ENCODE measurements around the gene RABGEF1. TPM values are rescaled to one million over a fixed set of nuclear protein-coding genes. Genes with fewer than 3 reads are reported as not detected.
A peak's percentile ranks its signal among the peaks of the same experiment; 100 is the strongest.

Gene RABGEF1
- total RNA-seq, 5 donors from 2014 or later (not counting 1 experiment from before 2014, with no cell fraction given) = 18.2 to 22.6 (median 20.9) TPM

DNA sequence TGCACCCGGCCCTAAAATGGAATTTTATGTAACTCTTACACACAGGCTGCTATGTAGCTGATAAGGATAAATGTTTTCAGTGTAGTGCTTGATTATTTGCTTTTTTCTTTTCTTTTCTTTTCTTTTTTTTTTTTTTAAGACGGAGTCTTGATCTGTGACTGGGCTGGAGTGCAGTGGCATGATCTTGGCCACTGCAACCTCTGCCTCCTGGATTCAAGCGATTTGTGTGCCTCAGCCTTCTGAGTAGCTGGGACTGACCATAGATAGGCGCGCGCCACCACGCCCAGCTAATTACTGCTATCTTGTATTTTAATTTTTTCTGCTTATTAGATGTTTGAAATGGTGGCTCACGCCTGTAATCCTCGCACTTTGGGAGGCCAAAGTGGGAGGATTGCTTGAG lies 3.4 kb downstream of the RABGEF1 start:
- Histone ChIP-seq H3K4me1 (ENCODE audit: control insufficient read depth in 1 of 2, extremely low read depth in 1 of 2, insufficient read depth in 2 of 2, low read length in 2 of 2) (peaks cover 6 to 27% of the 10 kb centered on the region in 2 experiments), H3K27me3 (replicated peaks in 1 of 2; ENCODE audit: control insufficient read depth in 2 of 2, extremely low read depth in 1 of 2, insufficient read depth in 2 of 2, low read length in 1 of 2) (no peaks in the 10 kb centered on the region), H3K4me3 (ENCODE audit: control insufficient read depth in 1 of 2, extremely low read depth in 1 of 2, low read length in 1 of 2) (no peak overlapping the region), H3K36me3 (ENCODE audit: control insufficient read depth in 2 of 2, extremely low read depth in 1 of 2, insufficient read depth in 1 of 2, low read length in 1 of 2) (no peaks in the 10 kb centered on the region), H3K9me3 (no peaks in the 10 kb centered on the region), H3K27ac (ENCODE audit: low read length) (no peak overlapping the region)
- DNase-seq (no peak), ATAC-seq (replicated peaks in 1 of 4) (no peak)
- WGBS (ENCODE audit: insufficient coverage) = no CpG with 5 or more reads among the region's 9 CpGs
- H3K27me3 Mint-ChIP-seq = no peaks in the 10 kb centered on the region
- H3K27ac Mint-ChIP-seq = no peak overlapping the region
- peaks cover 26 to 58% (median 52%) of the 10 kb centered on the region in 3 donors for H3K4me1 Mint-ChIP-seq
- peaks cover 5% of the 10 kb centered on the region for H3K36me3 Mint-ChIP-seq
- peak overlapping the region in 2 of 3 donors; percentile 8 to 9 for H3K4me3 Mint-ChIP-seq
- ChIA-PET CTCF (no interaction called here), POLR2A (interaction anchor here in 1 of 2 donors (0.7 kb wide), 2 partner anchors 14 to 32 kb away, joined by 7 to 9 read pairs; no protein-coding TSS in a partner anchor)
- H3K9me3 Mint-ChIP-seq = no peaks in the 10 kb centered on the region

DNA sequence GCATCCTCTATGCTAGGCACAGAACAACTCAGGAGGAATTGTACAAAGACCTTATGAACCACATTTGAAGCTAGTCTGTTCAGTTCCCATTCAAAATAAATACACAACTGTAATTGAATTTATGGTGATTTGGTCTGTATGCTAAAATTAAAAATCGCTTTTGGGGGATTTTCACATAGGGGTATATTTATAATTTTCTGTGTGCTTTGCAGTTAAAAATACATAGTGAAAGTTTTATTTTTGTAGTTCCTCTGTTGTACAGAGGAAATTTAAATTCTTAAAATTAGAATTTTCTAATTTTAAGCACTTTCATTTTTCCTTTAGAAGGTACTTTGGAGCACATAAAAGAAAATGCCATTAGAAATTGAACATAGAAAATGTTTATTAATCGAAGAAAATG lies 6.9 kb downstream of the RABGEF1 start:
- H3K27ac ChIP-seq (ENCODE audit: low read length) = no peak overlapping the region
- no peaks in the 10 kb centered on the region for H3K9me3 Mint-ChIP-seq
- no peaks in the 10 kb centered on the region for H3K27me3 Mint-ChIP-seq
- H3K27me3 ChIP-seq (replicated peaks in 1 of 2; ENCODE audit: control insufficient read depth in 2 of 2, extremely low read depth in 1 of 2, insufficient read depth in 2 of 2, low read length in 1 of 2) = no peaks in the 10 kb centered on the region
- ATAC-seq (replicated peaks in 1 of 4) = no peak
- no peak overlapping the region for H3K4me3 ChIP-seq (ENCODE audit: control insufficient read depth in 1 of 2, extremely low read depth in 1 of 2, low read length in 1 of 2)
- H3K9me3 ChIP-seq = no peaks in the 10 kb centered on the region
- ChIA-PET POLR2A (interaction anchor here (0.5 to 0.7 kb wide), 3 partner anchors 8 to 995 kb away, joined by 3 to 4 read pairs (median 3); no protein-coding TSS in a partner anchor), CTCF (no interaction called here)
- peaks cover 0 to 7% of the 10 kb centered on the region in 2 experiments for H3K4me1 ChIP-seq (ENCODE audit: control insufficient read depth in 1 of 2, extremely low read depth in 1 of 2, insufficient read depth in 2 of 2, low read length in 2 of 2)
- no peak overlapping the region for H3K4me3 Mint-ChIP-seq
- WGBS (ENCODE audit: insufficient coverage) = no CpG with 5 or more reads among the region's 2 CpGs
- peaks cover 36 to 57% (median 46%) of the 10 kb centered on the region in 3 donors for H3K4me1 Mint-ChIP-seq
- peaks cover 10% of the 10 kb centered on the region for H3K36me3 Mint-ChIP-seq
- H3K27ac Mint-ChIP-seq = no peak overlapping the region
- no peak for DNase-seq
- peaks cover 0 to 2% of the 10 kb centered on the region in 2 donors for H3K36me3 ChIP-seq (ENCODE audit: control insufficient read depth in 2 of 2, extremely low read depth in 1 of 2, insufficient read depth in 1 of 2, low read length in 1 of 2)

DNA sequence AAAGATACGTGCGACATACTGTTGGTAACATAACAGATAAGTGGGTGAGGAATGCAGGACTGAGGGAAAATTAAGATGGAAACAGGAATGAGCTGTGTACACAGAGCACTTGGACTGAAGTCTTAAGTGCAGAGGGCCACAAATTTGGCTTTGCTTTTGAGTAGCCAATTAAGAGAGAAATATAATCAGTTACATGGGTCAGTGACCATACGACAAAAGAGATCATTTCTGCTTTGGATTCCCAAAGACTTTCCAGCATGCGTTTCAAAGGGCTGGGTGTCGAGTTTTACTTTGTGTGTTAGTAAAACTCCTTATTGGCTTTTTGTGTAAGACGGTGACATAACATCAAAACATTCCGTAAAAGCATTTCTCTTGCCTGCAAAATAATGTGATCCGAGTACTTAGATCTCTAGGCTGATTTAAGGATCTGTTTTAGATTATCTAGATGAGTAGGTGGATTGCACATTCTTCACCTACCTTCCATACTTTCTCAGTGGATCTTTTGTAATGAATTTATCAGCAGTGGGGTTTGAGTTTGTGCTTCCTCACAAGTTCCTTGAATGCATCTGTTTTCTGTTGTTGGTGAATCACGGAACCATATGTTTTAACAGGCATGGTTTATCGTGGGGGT lies 7.5 kb downstream of the RABGEF1 start:
- H3K36me3 ChIP-seq (ENCODE audit: control insufficient read depth in 2 of 2, extremely low read depth in 1 of 2, insufficient read depth in 1 of 2, low read length in 1 of 2) = peaks cover 0 to 2% of the 10 kb centered on the region in 2 donors
- H3K36me3 Mint-ChIP-seq = peaks cover 13% of the 10 kb centered on the region
- no peaks in the 10 kb centered on the region for H3K27me3 Mint-ChIP-seq
- H3K9me3 ChIP-seq = no peaks in the 10 kb centered on the region
- ATAC-seq (replicated peaks in 1 of 4) = no peak
- H3K27ac Mint-ChIP-seq = no peak overlapping the region
- WGBS (ENCODE audit: insufficient coverage) = 100% methylated on average over 4 of the region's 10 CpGs
- H3K4me3 Mint-ChIP-seq = no peak overlapping the region
- peaks cover 0 to 4% of the 10 kb centered on the region in 2 experiments for H3K4me1 ChIP-seq (ENCODE audit: control insufficient read depth in 1 of 2, extremely low read depth in 1 of 2, insufficient read depth in 2 of 2, low read length in 2 of 2)
- ChIA-PET POLR2A (interaction anchor here in 1 of 2 donors (0.5 kb wide), 3 partner anchors 40 to 995 kb away, joined by 3 to 4 read pairs (median 3); no protein-coding TSS in a partner anchor), CTCF (no interaction called here)
- H3K27me3 ChIP-seq (replicated peaks in 1 of 2; ENCODE audit: control insufficient read depth in 2 of 2, extremely low read depth in 1 of 2, insufficient read depth in 2 of 2, low read length in 1 of 2) = no peaks in the 10 kb centered on the region
- H3K9me3 Mint-ChIP-seq = no peaks in the 10 kb centered on the region
- H3K4me3 ChIP-seq (ENCODE audit: control insufficient read depth in 1 of 2, extremely low read depth in 1 of 2, low read length in 1 of 2) = no peak overlapping the region
- no peak for DNase-seq
- H3K4me1 Mint-ChIP-seq = peaks cover 41 to 59% (median 48%) of the 10 kb centered on the region in 3 donors
- no peak overlapping the region for H3K27ac ChIP-seq (ENCODE audit: low read length)

DNA sequence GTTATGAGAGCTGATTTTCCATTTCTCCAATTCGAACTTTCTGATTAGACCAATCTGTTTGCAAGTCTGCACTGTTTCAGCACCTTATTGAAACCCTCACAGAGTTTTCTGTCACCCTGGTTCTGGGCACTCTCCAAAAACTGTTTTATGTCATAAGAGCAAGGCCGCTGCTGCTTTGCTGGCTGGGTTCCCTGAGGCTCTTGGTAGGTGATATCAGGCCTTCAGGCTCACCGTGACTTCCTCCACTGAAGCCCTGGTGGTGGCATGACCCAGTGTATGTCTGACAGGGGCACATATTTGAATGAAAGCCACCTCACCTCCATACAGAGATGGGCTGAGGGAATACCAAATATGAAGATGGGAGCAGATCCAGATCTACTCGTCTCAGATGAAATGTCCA lies 8.3 kb downstream of the RABGEF1 start:
- Mint-ChIP-seq H3K36me3 (peaks cover 13% of the 10 kb centered on the region), H3K4me1 (peaks cover 44 to 61% (median 51%) of the 10 kb centered on the region in 3 donors), H3K27ac (no peak overlapping the region), H3K27me3 (no peaks in the 10 kb centered on the region), H3K4me3 (no peak overlapping the region), H3K9me3 (no peaks in the 10 kb centered on the region)
- H3K4me3 ChIP-seq (ENCODE audit: control insufficient read depth in 1 of 2, extremely low read depth in 1 of 2, low read length in 1 of 2) = no peak overlapping the region
- H3K27ac ChIP-seq (ENCODE audit: low read length) = no peak overlapping the region
- POLR2A ChIA-PET = interaction anchor here in 1 of 2 donors (1.0 kb wide), 1 partner anchor 96 kb away, joined by 3 read pairs; no protein-coding TSS in a partner anchor
- CTCF ChIA-PET = no interaction called here
- DNase-seq = no peak
- peaks cover 0 to 2% of the 10 kb centered on the region in 2 donors for H3K36me3 ChIP-seq (ENCODE audit: control insufficient read depth in 2 of 2, extremely low read depth in 1 of 2, insufficient read depth in 1 of 2, low read length in 1 of 2)
- ATAC-seq (replicated peaks in 1 of 4) = no peak
- no peaks in the 10 kb centered on the region for H3K9me3 ChIP-seq
- peaks cover 0 to 2% of the 10 kb centered on the region in 2 experiments for H3K4me1 ChIP-seq (ENCODE audit: control insufficient read depth in 1 of 2, extremely low read depth in 1 of 2, insufficient read depth in 2 of 2, low read length in 2 of 2)
- no peaks in the 10 kb centered on the region for H3K27me3 ChIP-seq (replicated peaks in 1 of 2; ENCODE audit: control insufficient read depth in 2 of 2, extremely low read depth in 1 of 2, insufficient read depth in 2 of 2, low read length in 1 of 2)
- 100% methylated on average over 2 of the region's 4 CpGs for WGBS (ENCODE audit: insufficient coverage)

DNA sequence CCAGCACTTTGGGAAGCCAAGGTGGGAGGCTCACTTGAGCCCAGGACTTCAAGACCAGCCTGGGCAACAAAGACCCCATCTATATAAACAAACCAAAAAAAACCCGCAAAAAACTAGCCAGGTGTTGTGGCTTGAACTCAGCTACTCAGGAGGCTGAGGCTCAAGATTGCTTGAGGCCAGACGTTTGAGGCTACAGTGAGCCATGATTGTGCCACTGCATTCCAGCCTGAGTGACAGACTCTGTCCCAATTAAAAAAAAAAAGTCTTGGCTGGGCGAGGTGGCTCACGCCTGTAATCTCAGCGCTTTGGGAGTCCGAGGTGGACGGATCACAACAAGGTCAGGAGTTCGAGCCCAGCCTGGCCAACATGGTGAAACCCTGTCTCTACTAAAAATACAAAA lies 11.4 kb downstream of the RABGEF1 start:
- DNase-seq (no peak), ATAC-seq (replicated peaks in 1 of 4) (no peak)
- ChIA-PET POLR2A (no interaction called here), CTCF (interaction anchor here in 1 of 2 donors (0.6 kb wide), 1 partner anchor 656 kb away, joined by 6 read pairs; no protein-coding TSS in a partner anchor)
- H3K9me3 ChIP-seq = no peaks in the 10 kb centered on the region
- peaks cover 45 to 59% (median 57%) of the 10 kb centered on the region in 3 donors for H3K4me1 Mint-ChIP-seq
- no peak overlapping the region for H3K27ac ChIP-seq (ENCODE audit: low read length)
- H3K36me3 Mint-ChIP-seq = peaks cover 10% of the 10 kb centered on the region
- H3K27me3 Mint-ChIP-seq = no peaks in the 10 kb centered on the region
- no peaks in the 10 kb centered on the region for H3K27me3 ChIP-seq (replicated peaks in 1 of 2; ENCODE audit: control insufficient read depth in 2 of 2, extremely low read depth in 1 of 2, insufficient read depth in 2 of 2, low read length in 1 of 2)
- no peaks in the 10 kb centered on the region for H3K9me3 Mint-ChIP-seq
- H3K4me1 ChIP-seq (ENCODE audit: control insufficient read depth in 1 of 2, extremely low read depth in 1 of 2, insufficient read depth in 2 of 2, low read length in 2 of 2) = peaks cover 0 to 2% of the 10 kb centered on the region in 2 experiments
- peaks cover 0 to 2% of the 10 kb centered on the region in 2 donors for H3K36me3 ChIP-seq (ENCODE audit: control insufficient read depth in 2 of 2, extremely low read depth in 1 of 2, insufficient read depth in 1 of 2, low read length in 1 of 2)
- no peak overlapping the region for H3K27ac Mint-ChIP-seq
- H3K4me3 ChIP-seq (ENCODE audit: control insufficient read depth in 1 of 2, extremely low read depth in 1 of 2, low read length in 1 of 2) = no peak overlapping the region
- WGBS (ENCODE audit: insufficient coverage) = 96% methylated on average over 2 of the region's 8 CpGs
- H3K4me3 Mint-ChIP-seq = no peak overlapping the region

DNA sequence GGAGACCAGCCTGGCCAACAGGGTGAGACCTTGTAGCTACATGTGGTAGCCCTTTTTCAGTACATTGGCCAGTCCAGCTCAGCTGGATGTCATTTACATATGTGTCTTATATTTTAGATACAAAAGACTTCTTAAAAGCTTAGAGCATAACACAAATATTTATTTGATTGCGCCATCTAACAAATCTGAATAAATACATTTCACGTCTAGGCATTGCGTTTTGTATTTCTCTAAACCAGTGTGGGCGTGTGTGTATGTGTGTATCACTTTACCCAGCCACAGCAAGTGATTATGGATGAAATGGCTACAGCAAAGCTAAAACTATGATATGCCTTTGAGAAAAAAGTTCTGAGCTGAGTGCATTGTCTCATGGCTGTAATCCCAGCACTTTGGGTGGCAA lies 14.0 kb downstream of the RABGEF1 start:
- Mint-ChIP-seq H3K36me3 (peaks cover 14% of the 10 kb centered on the region), H3K27me3 (no peaks in the 10 kb centered on the region), H3K27ac (no peak overlapping the region), H3K9me3 (no peaks in the 10 kb centered on the region), H3K4me3 (no peak overlapping the region), H3K4me1 (peaks cover 46 to 56% (median 55%) of the 10 kb centered on the region in 3 donors)
- Histone ChIP-seq H3K9me3 (no peaks in the 10 kb centered on the region), H3K4me3 (ENCODE audit: control insufficient read depth in 1 of 2, extremely low read depth in 1 of 2, low read length in 1 of 2) (no peak overlapping the region), H3K4me1 (ENCODE audit: control insufficient read depth in 1 of 2, extremely low read depth in 1 of 2, insufficient read depth in 2 of 2, low read length in 2 of 2) (peaks cover 0 to 8% of the 10 kb centered on the region in 2 experiments), H3K27ac (ENCODE audit: low read length) (no peak overlapping the region), H3K36me3 (ENCODE audit: control insufficient read depth in 2 of 2, extremely low read depth in 1 of 2, insufficient read depth in 1 of 2, low read length in 1 of 2) (no peaks in the 10 kb centered on the region), H3K27me3 (replicated peaks in 1 of 2; ENCODE audit: control insufficient read depth in 2 of 2, extremely low read depth in 1 of 2, insufficient read depth in 2 of 2, low read length in 1 of 2) (no peaks in the 10 kb centered on the region)
- 100% methylated on average over 1 of the region's 4 CpGs for WGBS (ENCODE audit: insufficient coverage)
- ChIA-PET POLR2A (interaction anchor here in 1 of 2 donors (0.6 to 0.7 kb wide), 3 partner anchors 8 to 158 kb away, joined by 3 to 7 read pairs (median 4); no protein-coding TSS in a partner anchor), CTCF (no interaction called here)
- ATAC-seq (replicated peaks in 1 of 4) (no peak), DNase-seq (no peak)

All from T-cell (primary cell).